Keratinocyte (primary cell): ENCODE measurements around the gene VIPR2. TPM values are rescaled to one million over a fixed set of nuclear protein-coding genes. Genes with fewer than 3 reads are reported as not detected.

Experiments
- DNase-seq: peaks from one replicate; pipeline ENCODE4 v3.0.0-alpha.2; 2011; ENCODE audit warnings: low read depth, missing footprints, low spot score
- FAIRE-seq: peaks from 2 replicates; lab custom pipeline; 2011; peaks lifted over from hg19 to GRCh38; lab: Jason Lieb, UNC
- H2AFZ ChIP-seq: 2 replicates; pipeline ENCODE4 v1.6.0; 2012; ENCODE audit warnings: low read length, control low read depth, inconsistent platforms; ENCODE audit not compliant: control insufficient read depth
- H3K27ac ChIP-seq: 2 replicates; pipeline ENCODE4 v1.5.1; 2011; ENCODE audit warnings: low read length; ENCODE audit not compliant: control insufficient read depth, insufficient read depth
- H3K27me3 ChIP-seq: 3 replicates; pipeline ENCODE4 v1.6.0; 2011; ENCODE audit warnings: low read length; ENCODE audit not compliant: control insufficient read depth, insufficient read depth; ENCODE audit errors: extremely low read depth
- H3K36me3 ChIP-seq, 2 experiments: 2 replicates in 1 of 2; 3 replicates in 1 of 2; pipeline ENCODE4 v1.5.1; 2011; ENCODE audit warnings: low read length in 2 of 2, mild to moderate bottlenecking in 1 of 2; ENCODE audit not compliant: control insufficient read depth in 2 of 2, insufficient read depth in 2 of 2; ENCODE audit errors: extremely low read depth in 1 of 2
- H3K4me1 ChIP-seq: 3 replicates; pipeline ENCODE4 v1.5.1; 2011; ENCODE audit warnings: low read length; ENCODE audit not compliant: control insufficient read depth, insufficient read depth; ENCODE audit errors: extremely low read depth
- H3K4me2 ChIP-seq: 3 replicates; pipeline ENCODE4 v1.6.0; 2011; ENCODE audit warnings: low read depth, low read length; ENCODE audit not compliant: control insufficient read depth, insufficient read depth; ENCODE audit errors: extremely low read depth
- H3K4me3 ChIP-seq, 3 experiments: fragments of 200-600 bp in 1 of 3; sonication (generic) in 1 of 3; 2 replicates in 2 of 3; 3 replicates in 1 of 3; pipeline ENCODE4 v1.5.1; 2011 to 2016; ENCODE audit warnings: low read length in 3 of 3, mild to moderate bottlenecking in 3 of 3, control low read depth in 2 of 3, inconsistent platforms in 1 of 3, low read depth in 1 of 3, mixed read lengths in 1 of 3, mixed run types in 1 of 3, moderate library complexity in 1 of 3; ENCODE audit not compliant: control insufficient read depth in 2 of 3, insufficient read depth in 2 of 3; ENCODE audit errors: extremely low read depth in 1 of 3
- H3K79me2 ChIP-seq: 2 replicates; pipeline ENCODE4 v1.6.0; 2012; ENCODE audit warnings: low read length; ENCODE audit not compliant: control insufficient read depth, insufficient read depth
- H3K9ac ChIP-seq: 3 replicates; pipeline ENCODE4 v1.6.0; 2011; ENCODE audit warnings: low read length; ENCODE audit not compliant: control insufficient read depth, insufficient read depth; ENCODE audit errors: extremely low read depth
- H3K9me1 ChIP-seq: 3 replicates; pipeline ENCODE4 v1.6.0; 2011; ENCODE audit warnings: low read length; ENCODE audit not compliant: control insufficient read depth, insufficient read depth; ENCODE audit errors: extremely low read depth
- H3K9me3 ChIP-seq: 2 replicates; pipeline ENCODE4 v1.5.1; 2012; ENCODE audit warnings: low read depth, low read length; ENCODE audit not compliant: control insufficient read depth
- H4K20me1 ChIP-seq: 3 replicates; pipeline ENCODE4 v1.6.0; 2011; ENCODE audit warnings: low read length; ENCODE audit not compliant: control insufficient read depth, insufficient read depth; ENCODE audit errors: extremely low read depth
- CTCF ChIP-seq, 3 experiments: IDR thresholded peaks in 1 of 3; conservative IDR thresholded peaks in 1 of 3; optimal IDR thresholded peaks in 1 of 3; 2 replicates in 2 of 3; 3 replicates in 1 of 3; pipeline versions ENCODE3 to v1.5.1; 2011; ENCODE audit warnings: low read length in 3 of 3, mild to moderate bottlenecking in 3 of 3, moderate library complexity in 2 of 3, control low read depth in 1 of 3, inconsistent platforms in 1 of 3; ENCODE audit not compliant: insufficient read depth in 2 of 3; ENCODE audit errors: extremely low read depth in 1 of 3
- EZH2 ChIP-seq: IDR thresholded peaks from one replicate; pipeline ENCODE4 v1.6.1; 2012; ENCODE audit warnings: inconsistent platforms, mild to moderate bottlenecking, low read length, moderate library complexity
- dilution Hi-C: fragments of 300-500 bp; cut with MboI; formaldehyde crosslinking; loops from one replicate; pipeline ENCODE4 v1.7.0; 2020; ENCODE audit warnings: low sequenced_read_pairs; ENCODE audit not compliant: extremely low pct_ligation_motif_present
- polyA plus RNA-seq, 5 experiments: library from polyadenylated mRNA; depleted of rRNA in 3 of 5; stranded (reverse) in 3 of 5; stranded (forward) in 1 of 5; unstranded in 1 of 5; fragments of >200 nt; gene quantifications; 1 replicate in 1 of 5; 2 replicates in 3 of 5; 3 replicates in 1 of 5; pipeline versions ENCODE4 v1.2.1 to v1.2.3, GENCODE V29; 2011 to 2012; ENCODE audit warnings: missing spikeins in 2 of 5, low read depth in 1 of 5, low replicate concordance in 1 of 5

The VIPR2 gene
- polyA plus RNA-seq, 1 donor (not counting 4 experiments of a cell fraction or from before 2014, with no cell fraction given), result not detected

DNA sequence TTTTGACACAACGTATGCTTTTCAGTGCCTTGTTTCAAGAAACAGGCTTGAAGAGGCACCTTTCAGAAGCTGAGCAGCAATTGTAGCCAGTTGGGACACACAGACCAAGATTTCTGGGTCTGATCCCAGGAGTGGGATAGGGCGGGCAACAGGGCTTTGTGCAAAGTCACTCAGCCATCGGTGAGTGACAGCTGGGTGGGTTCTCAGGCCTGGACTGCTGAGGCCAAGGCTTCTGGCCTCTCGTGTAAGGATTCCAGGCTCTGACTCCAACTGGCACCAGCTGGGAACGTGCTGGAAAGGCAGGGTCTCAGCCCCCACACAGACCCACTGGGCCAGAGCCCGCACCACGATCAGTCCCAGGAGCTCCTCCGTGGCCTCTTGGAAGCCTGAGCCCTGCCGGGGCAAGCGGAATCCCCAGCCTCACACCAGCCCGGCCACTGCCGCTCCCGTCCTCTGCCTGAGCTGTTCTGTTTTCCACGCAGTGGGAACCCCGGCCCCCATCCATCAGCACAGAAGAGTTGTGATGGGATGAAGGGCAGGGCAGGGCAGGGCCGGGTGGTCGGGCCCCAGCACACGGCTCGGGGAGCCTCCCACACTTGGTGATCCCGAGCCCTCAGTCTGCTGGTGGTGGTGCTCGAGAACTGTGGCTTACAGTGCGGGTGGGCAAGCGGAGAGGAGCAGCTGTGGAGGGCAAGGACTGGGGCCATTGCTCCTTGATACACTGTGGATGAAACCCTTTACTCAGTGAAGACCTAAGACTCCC, 46.8 kb downstream of the VIPR2 start:
- Histone ChIP-seq H3K4me1 (no peaks in the 10 kb centered on the region), H3K4me2 (no peak overlapping the region), H3K9me3 (peaks cover 7% of the 10 kb centered on the region), H3K4me3 (no peak overlapping the region), H3K27ac (no peak overlapping the region), H3K9me1 (no peaks in the 10 kb centered on the region), H3K36me3 (no peaks in the 10 kb centered on the region), H2AFZ (no peak overlapping the region), H3K79me2 (no peaks in the 10 kb centered on the region), H4K20me1 (no peaks in the 10 kb centered on the region), H3K27me3 (no peaks in the 10 kb centered on the region), H3K9ac (no peak overlapping the region)
- DNase-seq (no peak), FAIRE-seq (no peak)
- dilution Hi-C loops, result no loop called here
- no peak for TF ChIP-seq EZH2
- TF ChIP-seq CTCF (optimal IDR thresholded peaks at IDR 0.05 in 1 of 3, IDR thresholded peaks at IDR 0.05 in 1 of 3, conservative IDR thresholded peaks at IDR 0.05 in 1 of 3; ENCODE audit: extremely low read depth in 1 of 3, insufficient read depth in 2 of 3, low read length in 3 of 3), result no peak

GRCh38 chr7:159096736-159097581, 47.7 kb downstream of the VIPR2 start:
- no peak for TF ChIP-seq CTCF (optimal IDR thresholded peaks at IDR 0.05 in 1 of 3, IDR thresholded peaks at IDR 0.05 in 1 of 3, conservative IDR thresholded peaks at IDR 0.05 in 1 of 3; ENCODE audit: extremely low read depth in 1 of 3, insufficient read depth in 2 of 3, low read length in 3 of 3)
- TF ChIP-seq EZH2, result no peak

More at GRCh38 chr7:159096736-159097581, 47.7 kb downstream of the VIPR2 start:
- Histone ChIP-seq H3K9ac (no peak overlapping the region), H3K27me3 (no peaks in the 10 kb centered on the region), H3K9me3 (peaks cover 12% of the 10 kb centered on the region), H3K36me3 (no peaks in the 10 kb centered on the region), H2AFZ (no peak overlapping the region), H3K4me2 (no peak overlapping the region), H3K4me1 (no peaks in the 10 kb centered on the region), H3K4me3 (no peak overlapping the region), H4K20me1 (no peaks in the 10 kb centered on the region), H3K27ac (no peak overlapping the region), H3K79me2 (no peaks in the 10 kb centered on the region), H3K9me1 (no peaks in the 10 kb centered on the region)
- DNase-seq, result no peak
- dilution Hi-C loops, result no loop called here
- FAIRE-seq, result no peak
